ENCODE measurements around the gene CD226. TPM values are rescaled to one million over a fixed set of nuclear protein-coding genes. Genes with fewer than 3 reads are reported as not detected.

Gene CD226
- total and polyA plus RNA-seq, 2 of the 4 experiments (the other 2 are of a cell fraction), result 0.29 to 1.1 TPM

DNA sequence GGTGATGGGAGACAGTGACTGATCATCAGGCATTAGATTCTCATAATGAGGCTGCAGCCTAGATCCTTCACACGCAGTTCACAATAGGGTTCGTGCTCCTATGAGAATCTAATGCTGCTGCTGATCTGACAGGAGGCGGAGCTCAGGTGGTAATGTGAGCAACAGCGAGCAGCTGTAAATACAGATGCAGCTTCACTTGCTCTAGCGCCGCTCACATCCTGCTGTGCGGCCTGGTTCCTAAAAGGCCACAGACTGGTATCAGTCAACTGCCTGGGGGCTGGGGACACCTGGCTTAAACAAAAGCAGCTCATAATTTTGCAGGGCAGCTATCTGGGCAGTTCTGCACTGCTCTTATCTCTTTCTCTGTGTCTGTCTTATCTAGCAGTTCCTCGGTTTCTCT, 20.4 kb upstream of the CD226 start:
- no peak overlapping the region for H3K27ac ChIP-seq (ENCODE audit: insufficient read depth, low read length)
- H2BK120ac ChIP-seq (ENCODE audit: low read depth, low read length), result no peak overlapping the region
- H4K91ac ChIP-seq (ENCODE audit: insufficient read depth, low read depth, low read length), result no peak overlapping the region
- no peaks in the 10 kb centered on the region for H3K27me3 ChIP-seq (ENCODE audit: control insufficient read depth, insufficient read depth, low read length)
- H3K9me3 ChIP-seq (ENCODE audit: control insufficient read depth, insufficient read depth, low read length), result no peaks in the 10 kb centered on the region
- no peak overlapping the region for H3K9ac ChIP-seq (ENCODE audit: low read depth, low read length)
- dilution Hi-C loops (cut with HindIII; ENCODE audit: low sequenced_read_pairs, unreplicated experiment) (no loop called here), in situ Hi-C loops (cut with MboI; ENCODE audit: low sequenced_read_pairs) (no loop called here), intact Hi-C loops (cut with micrococcal nuclease) (no loop called here)
- no peak overlapping the region for H2BK15ac ChIP-seq (ENCODE audit: low read depth, low read length)
- no peak overlapping the region for H3K4me2 ChIP-seq (ENCODE audit: low read depth, low read length)
- CTCF ChIA-PET, result no interaction called here
- no peak overlapping the region for H2BK20ac ChIP-seq (ENCODE audit: low read depth, low read length)
- H3K79me1 ChIP-seq (ENCODE audit: low read depth in 1 of 2, low read length in 2 of 2), result no peaks in the 10 kb centered on the region
- no peak overlapping the region for H2BK5ac ChIP-seq (ENCODE audit: low read depth, low read length, poor library complexity, severe bottlenecking)
- H2AK5ac ChIP-seq (ENCODE audit: low read depth, low read length), result no peak overlapping the region
- H3K23ac ChIP-seq (ENCODE audit: low read depth, low read length), result no peak overlapping the region
- TF ChIP-seq CEBPB (IDR thresholded peaks at IDR 0.05; ENCODE audit: low read depth, low read length), result no peak
- no peak for TF ChIP-seq MXI1 (IDR thresholded peaks at IDR 0.05; ENCODE audit: borderline replicate concordance, low read depth, low read length)
- TF ChIP-seq MAFK (IDR thresholded peaks at IDR 0.05; ENCODE audit: low read depth, low read length), result no peak
- TF ChIP-seq MAZ (IDR thresholded peaks at IDR 0.05; ENCODE audit: borderline replicate concordance, low read depth, low read length), result no peak
- no peak for TF ChIP-seq RFX5 (IDR thresholded peaks at IDR 0.05; ENCODE audit: low read depth, low read length)
- TF ChIP-seq RCOR1 (IDR thresholded peaks at IDR 0.05; ENCODE audit: insufficient replicate concordance, low read length), result no peak
- no peak for TF ChIP-seq CHD1 (IDR thresholded peaks at IDR 0.05; ENCODE audit: low read depth, low read length)
- TF ChIP-seq USF2 (IDR thresholded peaks at IDR 0.05; ENCODE audit: low read depth, low read length), result no peak
- TF ChIP-seq, protein P1, sequence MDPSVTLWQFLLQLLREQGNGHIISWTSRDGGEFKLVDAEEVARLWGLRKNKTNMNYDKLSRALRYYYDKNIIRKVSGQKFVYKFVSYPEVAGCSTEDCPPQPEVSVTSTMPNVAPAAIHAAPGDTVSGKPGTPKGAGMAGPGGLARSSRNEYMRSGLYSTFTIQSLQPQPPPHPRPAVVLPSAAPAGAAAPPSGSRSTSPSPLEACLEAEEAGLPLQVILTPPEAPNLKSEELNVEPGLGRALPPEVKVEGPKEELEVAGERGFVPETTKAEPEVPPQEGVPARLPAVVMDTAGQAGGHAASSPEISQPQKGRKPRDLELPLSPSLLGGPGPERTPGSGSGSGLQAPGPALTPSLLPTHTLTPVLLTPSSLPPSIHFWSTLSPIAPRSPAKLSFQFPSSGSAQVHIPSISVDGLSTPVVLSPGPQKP (IDR thresholded peaks at IDR 0.05; ENCODE audit: borderline replicate concordance, low read depth, low read length), result no peak
- H4K20me1 ChIP-seq (ENCODE audit: insufficient read depth, low read length), result no peaks in the 10 kb centered on the region
- H2AK9ac ChIP-seq (replicated peaks; ENCODE audit: low read depth, low read length, poor library complexity), result no peak overlapping the region
- H3K14ac ChIP-seq (replicated peaks; ENCODE audit: low read depth, low read length), result no peak overlapping the region
- no peaks in the 10 kb centered on the region for H3K36me3 ChIP-seq (ENCODE audit: control insufficient read depth, insufficient read depth, low read length)
- H3K56ac ChIP-seq (ENCODE audit: extremely low read depth, insufficient read depth, low read length), result no peak overlapping the region
- H3K9me1 ChIP-seq (ENCODE audit: insufficient read depth, low read length), result 0 out of 2 replicates have a peak, but pooled peaks cover 2% of the 10 kb centered on the region
- ATAC-seq (ENCODE audit: low read depth) (no peak), DNase-seq (no peak)
- H3K4me3 ChIP-seq (ENCODE audit: insufficient read depth, low read depth, low read length), result no peak overlapping the region
- no TSS peak for BruUV-seq (replicated peaks)
- no peaks in the 10 kb centered on the region for H3K4me1 ChIP-seq (ENCODE audit: control insufficient read depth, insufficient read depth, low read length)
- H4K5ac ChIP-seq (ENCODE audit: low read depth, low read length), result no peak overlapping the region
- no peak overlapping the region for H2AFZ ChIP-seq (replicated peaks; ENCODE audit: low read length, poor library complexity)
- no peak overlapping the region for H3K18ac ChIP-seq (ENCODE audit: low read depth, low read length)
- H4K8ac ChIP-seq (ENCODE audit: low read depth in 2 of 2, low read length in 2 of 2), result no peak overlapping the region
- POLR2A ChIA-PET (ENCODE audit: unreplicated experiment), result no interaction called here
- WGBS, 2 experiments (ENCODE audit: extremely low coverage in 2 of 2, insufficient read length in 1 of 2), result 88% methylated on average over 5 of the region's 8 CpGs; no CpG with 5 or more reads in 1 of the 2 experiments
- no peak overlapping the region for H3K4ac ChIP-seq (ENCODE audit: low read depth, low read length)

Measured in IMR-90 (cell line).